GM21526 (cell line): Measurements from ENCODE around the gene FAM162B.
"Not testable (repeated sequence)": the region's sequence is repeated elsewhere in the genome, so short reads cannot be mapped to it uniquely, and the experiment has no call there.

Experiments
- ATAC-seq: cut with Tn5 transposase; IDR thresholded peaks from one replicate; pipeline ENCODE4 v1.9.1; 2021; ENCODE audit warnings: moderate library complexity; ENCODE audit not compliant: unreplicated experiment, low FRiP score

Gene FAM162B

DNA sequence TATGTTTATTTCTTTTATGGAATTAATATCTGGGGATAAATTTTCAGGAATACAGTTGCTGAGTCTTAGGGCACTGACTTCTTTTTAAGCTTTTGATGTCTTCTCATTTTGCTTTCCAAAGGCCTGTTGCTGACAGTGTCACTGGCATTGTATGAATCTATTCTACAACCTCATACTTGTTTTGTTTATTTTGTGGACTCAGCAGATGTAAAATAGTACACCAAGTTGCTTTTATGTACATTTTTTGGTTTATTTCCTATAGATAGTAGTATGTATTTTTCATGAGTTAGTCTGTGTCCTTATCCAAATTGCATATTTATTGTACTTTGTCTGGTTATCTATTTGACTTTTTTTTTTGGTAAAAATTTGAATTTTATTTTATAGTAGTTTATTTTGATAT, 35.0 kb downstream of the FAM162B start:
- no peak for ATAC-seq

DNA sequence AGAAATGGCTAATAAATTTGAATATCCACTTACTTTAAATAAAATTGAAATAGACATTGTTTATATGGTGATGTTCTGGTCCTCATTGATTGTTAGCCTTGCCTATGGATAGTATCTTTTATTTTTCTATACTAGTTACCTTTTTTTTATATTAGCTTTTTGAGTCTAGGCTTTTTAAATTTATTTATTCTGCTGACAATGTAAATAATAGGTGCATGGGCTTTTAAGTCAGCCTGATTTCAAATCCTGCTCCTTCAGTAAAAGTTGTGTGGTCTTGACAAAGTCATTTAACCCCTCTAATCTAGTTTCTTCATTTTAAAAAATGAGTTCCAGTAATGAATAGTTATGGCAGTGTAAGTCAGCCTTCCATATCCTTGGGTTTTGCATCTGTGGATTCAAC, 38.6 kb downstream of the FAM162B start:
- no peak for ATAC-seq

DNA sequence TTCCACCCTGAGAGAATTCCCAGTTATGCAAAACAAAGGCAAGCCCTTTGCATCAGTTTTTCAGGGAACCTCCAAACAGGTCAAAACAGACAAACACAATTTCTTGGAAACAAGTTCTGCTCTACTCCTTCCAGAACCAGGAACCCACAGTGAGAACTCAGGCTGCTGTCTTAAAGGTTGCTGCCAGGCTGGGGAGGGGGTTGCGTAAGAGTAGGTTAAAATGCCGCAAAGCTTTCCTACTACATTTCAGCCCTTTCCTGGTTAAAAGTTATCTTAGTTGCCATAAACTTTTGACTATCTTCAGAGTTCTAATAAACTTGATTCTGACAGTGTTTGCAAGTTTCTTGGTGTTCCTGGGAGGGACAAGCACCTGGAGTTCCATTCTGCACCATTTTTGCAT, 50.8 kb downstream of the FAM162B start:
- ATAC-seq: no peak

DNA sequence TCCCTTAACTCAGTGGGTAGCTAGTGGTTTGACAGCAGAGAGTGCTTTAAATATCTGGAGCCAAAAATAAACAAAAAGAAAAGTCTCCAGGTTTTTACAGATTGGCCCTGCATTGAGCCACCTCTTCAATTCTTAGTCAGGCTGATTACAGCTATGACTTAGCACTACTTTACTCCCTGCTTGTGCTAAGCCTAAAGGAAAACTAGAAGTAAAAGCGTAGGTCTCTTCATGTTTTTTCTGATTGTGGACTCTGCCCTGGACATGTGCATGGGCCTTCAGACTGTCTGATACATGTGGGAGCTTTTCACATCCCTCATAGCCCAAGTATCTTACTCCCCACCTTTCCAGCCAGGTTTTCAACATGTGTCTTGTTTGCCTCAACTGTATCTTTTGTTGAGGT, 51.2 kb downstream of the FAM162B start:
- no peak for ATAC-seq

DNA sequence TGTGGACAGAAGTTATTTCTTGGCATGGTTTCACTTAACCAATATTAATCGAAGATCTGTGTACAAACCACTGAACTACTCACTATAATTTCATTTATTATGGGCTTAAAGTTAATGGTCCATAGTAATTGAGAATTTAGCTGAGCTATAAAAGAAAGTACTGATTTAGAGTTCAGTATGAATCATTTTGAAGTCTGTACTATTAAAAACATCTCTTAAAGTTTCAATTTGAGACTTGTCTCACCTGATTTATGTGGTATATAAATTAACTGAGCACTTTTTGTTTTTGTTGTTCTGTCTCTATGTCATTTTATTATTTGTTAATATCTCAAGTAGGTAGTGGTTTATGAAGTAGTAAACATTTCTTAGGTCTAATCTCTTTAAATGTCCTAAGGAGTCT, 59.6 kb downstream of the FAM162B start:
- ATAC-seq: no peak

DNA sequence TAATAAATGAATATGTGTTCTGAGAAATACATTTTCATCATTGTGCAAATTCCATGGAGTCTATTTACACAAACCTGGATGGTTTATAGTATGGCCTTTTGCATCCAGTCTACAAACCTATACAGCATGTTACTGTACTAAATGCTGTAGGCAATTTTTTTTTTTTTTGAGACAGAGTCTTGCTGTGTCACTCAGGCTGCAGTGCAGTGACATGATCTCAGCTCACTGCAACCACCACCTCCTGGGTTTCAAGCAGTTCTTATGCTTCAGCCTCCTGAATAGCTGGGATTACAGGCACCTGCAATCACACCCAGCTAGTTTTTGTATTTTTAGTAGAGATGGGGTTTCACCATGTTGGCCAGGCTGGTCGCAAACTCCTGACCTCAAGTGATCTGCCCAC, 61.6 kb downstream of the FAM162B start:
- ATAC-seq: not testable (repeated sequence)
